ENCODE measurements around the gene ACSL3.

Gene ACSL3

GRCh38 chr2:222883420-222883819 lies 22.6 kb downstream of the ACSL3 start:
- no peak for DNase-seq (ENCODE audit: low read depth)

GRCh38 chr2:222884114-222884771 lies 23.4 kb downstream of the ACSL3 start:
- no peak for DNase-seq (ENCODE audit: low read depth)

GRCh38 chr2:222884805-222885424 lies 24.1 kb downstream of the ACSL3 start:
- DNase-seq (ENCODE audit: low read depth): no peak

GRCh38 chr2:222887124-222887523 lies 26.3 kb downstream of the ACSL3 start:
- DNase-seq (ENCODE audit: low read depth): no peak

- no peak for DNase-seq (ENCODE audit: low read depth)
Measured at GRCh38 chr2:222888716-222889115, 27.9 kb downstream of the ACSL3 start.

GRCh38 chr2:222891890-222892289 lies 31.1 kb downstream of the ACSL3 start:
- no peak for DNase-seq (ENCODE audit: low read depth)

- no peak for DNase-seq (ENCODE audit: low read depth)
Measured at GRCh38 chr2:222892321-222892720, 31.5 kb downstream of the ACSL3 start.

- no peak for DNase-seq (ENCODE audit: low read depth)
Measured at GRCh38 chr2:222892761-222893160, 31.9 kb downstream of the ACSL3 start.

- no peak for DNase-seq (ENCODE audit: low read depth)
Measured at GRCh38 chr2:222893716-222894115, 32.9 kb downstream of the ACSL3 start.

GRCh38 chr2:222895144-222895543 lies 34.3 kb downstream of the ACSL3 start:
- DNase-seq (ENCODE audit: low read depth): no peak

- DNase-seq (ENCODE audit: low read depth): no peak
Measured at GRCh38 chr2:222897898-222898297, 37.1 kb downstream of the ACSL3 start.

GRCh38 chr2:222899413-222900181 lies 38.8 kb downstream of the ACSL3 start:
- no peak for DNase-seq (ENCODE audit: low read depth)

GRCh38 chr2:222900354-222900753 lies 39.5 kb downstream of the ACSL3 start:
- DNase-seq (ENCODE audit: low read depth): no peak

GRCh38 chr2:222902660-222903059 lies 41.8 kb downstream of the ACSL3 start:
- no peak for DNase-seq (ENCODE audit: low read depth)

GRCh38 chr2:222903234-222904220 lies 42.7 kb downstream of the ACSL3 start:
- peak; percentile 43 for DNase-seq (ENCODE audit: low read depth)

GRCh38 chr2:222904557-222905258 lies 43.9 kb downstream of the ACSL3 start:
- DNase-seq (ENCODE audit: low read depth): peak; percentile 90

GRCh38 chr2:222907048-222907447 lies 46.2 kb downstream of the ACSL3 start:
- DNase-seq (ENCODE audit: low read depth): no peak

- peak; percentile 54 for DNase-seq (ENCODE audit: low read depth)
Measured at GRCh38 chr2:222907790-222908441, 47.1 kb downstream of the ACSL3 start.

GRCh38 chr2:222909286-222909685 lies 48.5 kb downstream of the ACSL3 start:
- DNase-seq (ENCODE audit: low read depth): no peak

- no peak for DNase-seq (ENCODE audit: low read depth)
Measured at GRCh38 chr2:222912117-222912516, 51.3 kb downstream of the ACSL3 start.

GRCh38 chr2:222912776-222913175 lies 51.9 kb downstream of the ACSL3 start:
- DNase-seq (ENCODE audit: low read depth): no peak

All from stromal cell of bone marrow (primary cell).